ENCODE results near the gene TULP4.

Gene TULP4

GRCh38 chr6:158480989-158481388 lies 168.7 kb downstream of the TULP4 start:
- CTCF ChIA-PET = interaction anchor here (1.3 to 2.8 kb wide), 3 partner anchors 9 to 19 kb away, joined by 4 to 8 read pairs (median 6); no protein-coding TSS in a partner anchor
- POLR2A ChIA-PET = no interaction called here
- TF ChIP-seq CTCF (IDR thresholded peaks at IDR 0.05; ENCODE audit: control extremely low read depth, extremely low read depth, low read depth, missing control alignments) = no peak
- no peak for DNase-seq (ENCODE audit: extremely low spot score)

GRCh38 chr6:158481690-158482473 lies 169.6 kb downstream of the TULP4 start:
- DNase-seq (ENCODE audit: extremely low spot score) = no peak
- CTCF ChIA-PET = interaction anchor here (0.9 to 2.8 kb wide), 7 partner anchors 8 to 336 kb away, joined by 3 to 8 read pairs (median 4); no protein-coding TSS in a partner anchor
- POLR2A ChIA-PET = no interaction called here
- TF ChIP-seq CTCF (IDR thresholded peaks at IDR 0.05; ENCODE audit: control extremely low read depth, extremely low read depth, low read depth, missing control alignments) = no peak

- DNase-seq (ENCODE audit: extremely low spot score) = no peak
- TF ChIP-seq CTCF (IDR thresholded peaks at IDR 0.05; ENCODE audit: control extremely low read depth, extremely low read depth, low read depth, missing control alignments) = no peak
- CTCF ChIA-PET = interaction anchor here (1.5 to 2.0 kb wide), 2 partner anchors 10 to 34 kb away, joined by 4 to 6 read pairs; no protein-coding TSS in a partner anchor
- POLR2A ChIA-PET = no interaction called here
These were observed 173.2 kb downstream of the TULP4 start for GRCh38 chr6:158485431-158485830.

GRCh38 chr6:158487495-158487894 lies 175.2 kb downstream of the TULP4 start:
- DNase-seq (ENCODE audit: extremely low spot score) = no peak
- CTCF ChIA-PET = interaction anchor here (1.4 to 2.0 kb wide), 3 partner anchors 16 to 273 kb away, joined by 3 to 7 read pairs (median 3); no protein-coding TSS in a partner anchor
- POLR2A ChIA-PET = no interaction called here
- no peak for TF ChIP-seq CTCF (IDR thresholded peaks at IDR 0.05; ENCODE audit: control extremely low read depth, extremely low read depth, low read depth, missing control alignments)

- no peak for TF ChIP-seq CTCF (IDR thresholded peaks at IDR 0.05; ENCODE audit: control extremely low read depth, extremely low read depth, low read depth, missing control alignments)
- no peak for DNase-seq (ENCODE audit: extremely low spot score)
- CTCF ChIA-PET = interaction anchor here (0.8 to 2.0 kb wide), 4 partner anchors 9 to 267 kb away, joined by 3 to 7 read pairs (median 3); no protein-coding TSS in a partner anchor
- POLR2A ChIA-PET = no interaction called here
These were observed 175.8 kb downstream of the TULP4 start for GRCh38 chr6:158488065-158488464.

- no peak for DNase-seq (ENCODE audit: extremely low spot score)
- no peak for TF ChIP-seq CTCF (IDR thresholded peaks at IDR 0.05; ENCODE audit: control extremely low read depth, extremely low read depth, low read depth, missing control alignments)
- ChIA-PET POLR2A (interaction anchor here (0.6 kb wide), 1 partner anchor 57 kb away, joined by 3 read pairs; no protein-coding TSS in a partner anchor), CTCF (interaction anchor here (1.5 to 1.8 kb wide), 3 partner anchors 8 to 275 kb away, joined by 4 read pairs; no protein-coding TSS in a partner anchor)
These were observed 177.2 kb downstream of the TULP4 start for GRCh38 chr6:158489441-158489840.

All from GM10248 (cell line).